GM12865 (cell line): ENCODE measurements around the gene AP5S1.

Experiments
- DNase-seq: peaks from one replicate; pipeline ENCODE4 v3.0.0; 2010; ENCODE audit warnings: low read depth
- H3K4me3 ChIP-seq: 2 replicates; pipeline ENCODE4 v1.5.1; 2011; ENCODE audit warnings: mild to moderate bottlenecking, low read depth, low read length, control low read depth
- CTCF ChIP-seq: IDR thresholded peaks from 2 replicates; pipeline ENCODE4 v1.5.1; 2011; ENCODE audit warnings: low read length, control low read depth, low read depth, inconsistent platforms; ENCODE audit not compliant: insufficient read depth; ENCODE audit errors: missing control alignments

AP5S1 gene

DNA sequence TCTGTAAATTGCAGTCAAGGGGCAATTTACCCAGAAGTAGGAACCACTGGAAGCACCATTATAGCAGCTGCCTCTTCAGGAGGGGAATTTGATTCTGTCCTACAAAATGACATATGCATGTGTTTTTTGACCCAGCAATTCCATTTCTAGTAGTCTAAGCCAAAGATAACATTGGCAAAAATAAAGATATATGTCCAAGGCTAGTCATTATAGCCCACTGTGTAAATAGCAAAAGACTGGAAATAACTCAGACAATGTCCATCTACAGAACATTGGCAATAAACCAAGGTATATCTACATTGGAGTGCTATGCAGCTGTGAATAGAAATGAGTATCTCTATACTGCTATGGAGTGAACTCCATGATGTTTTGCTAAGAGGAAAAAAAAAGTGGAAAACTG is 56.3 kb downstream of the AP5S1 start:
- TF ChIP-seq CTCF: no peak
- DNase-seq: no peak
- H3K4me3 ChIP-seq: no peak overlapping the region
